Ovary (tissue), 9 donors: ENCODE measurements around the gene ZNRF1. TPM values are rescaled to one million over a fixed set of nuclear protein-coding genes. Genes with fewer than 3 reads are reported as not detected.

Source experiments
- DNase-seq, 5 donors: peaks; one replicate each; pipeline ENCODE4 v3.0.0-alpha.2; 2019 to 2020
- H3K27ac ChIP-seq, 2 donors: fragments of 200-600 bp; one replicate each; pipeline versions ENCODE4 v1.5.1 to v1.8.0; 2019 to 2022
- H3K27me3 ChIP-seq: fragments of 200-600 bp; one replicate; pipeline ENCODE4 v1.8.0; 2022
- H3K36me3 ChIP-seq: fragments of 200-600 bp; sonication (generic); one replicate; pipeline ENCODE4 v1.5.1; 2019
- H3K4me1 ChIP-seq: one replicate; pipeline ENCODE4 v1.8.1; 2013; ENCODE audit warnings: mild to moderate bottlenecking, moderate library complexity; ENCODE audit not compliant: insufficient read depth
- H3K4me3 ChIP-seq: fragments of 200-600 bp; sonication (generic); one replicate; pipeline ENCODE4 v1.5.1; 2017
- H3K9me3 ChIP-seq, 2 donors: fragments of 200-600 bp in 1 of 2; sonication (generic) in 1 of 2; one replicate each; pipeline versions ENCODE4 v1.5.1 to v1.8.1; 2013 to 2019; ENCODE audit warnings: mild to moderate bottlenecking in 1 of 2, moderate library complexity in 1 of 2
- CTCF ChIP-seq, 3 donors: fragments of 450-650 bp in 2 of 3; fragments of 200-600 bp in 1 of 3; IDR thresholded peaks; one replicate each; pipeline versions ENCODE4 v1.5.1 to v1.8.0; 2016 to 2022; ENCODE audit warnings: antibody characterized with exemption in 3 of 3, mild to moderate bottlenecking in 1 of 3
- EP300 ChIP-seq: sonication (generic); formaldehyde crosslinking; IDR thresholded peaks from one replicate; pipeline ENCODE4 v1.6.1; 2017; ENCODE audit warnings: antibody characterized with exemption
- POLR2A ChIP-seq: fragments of 450-650 bp; IDR thresholded peaks from one replicate; pipeline ENCODE4 v1.6.1; 2017; ENCODE audit warnings: antibody characterized with exemption, mild to moderate bottlenecking, moderate library complexity
- WGBS, 3 donors: extraction: QIAGEN DNeasy Blood & Tissue Kit in 1 of 3; methylation state at CpG; one replicate each; pipeline versions ENCODE4 v1.1.5 to v1.1.7; 2013 to 2017; 5-methylcytosine and 5-hydroxymethylcytosine counted together
- intact Hi-C, 4 donors: fragments of 100-400 bp; cut with DNase I; formaldehyde crosslinking; loops; one replicate each; pipeline versions ENCODE4 v1.11.0 to v1.15.1; 2022 to 2023
- polyA plus RNA-seq, 2 donors: library from polyadenylated mRNA; stranded (reverse); fragments of 200-250 nt in 1 of 2; fragments of 350-450 nt in 1 of 2; fragmentation: Illumina TruSeq in 1 of 2; extraction: RNeasy Lipid Tissue Mini Kit (QIAGEN cat#74804) in 1 of 2; gene quantifications; one replicate each; pipeline ENCODE4 v1.2.3, GENCODE V29; 2013 to 2014
- total RNA-seq, 7 donors: library from RNA; depleted of rRNA in 2 of 7; stranded (reverse); fragments of >200 nt in 2 of 7; fragmentation: NEBNext Ultra II Directional in 3 of 7; extraction: Animal tissue kit (Norgen Biotek cat#: 25700) in 3 of 7; gene quantifications; one replicate each; pipeline versions ENCODE4 v1.1.0 to v1.2.4, GENCODE V29; 2016 to 2023
- donor health status: DM: no; HTN: no; CAD: no; lungs with moderate emphysema.
- donor health status: DM: no; HTN: no; CAD: no.
- donor health status: Bipolar disorder and iron deficiency.
- donor health status: DM: yes; HTN: yes; CAD: no.
- donor health status: DM: no; HTN: no; CAD: no.
- donor health status: DM: yes; HTN: yes; CAD: no.

The ZNRF1 gene
- total and polyA plus RNA-seq, 9 donors, result 10.8 to 27.9 (median 24.3) TPM

- H3K9me3 ChIP-seq, result no peaks in the 10 kb centered on the region
- intact Hi-C loops, result no loop called here
- TF ChIP-seq EP300 (no peak), CTCF (IDR thresholded peaks at IDR 0.05) (no peak), POLR2A (no peak)
- no peak for DNase-seq
- 95 to 96% (median 96%) methylated on average over 14 of the region's 14 CpGs for WGBS, 3 donors
- peaks cover 12% of the 10 kb centered on the region for H3K4me1 ChIP-seq
- no peak overlapping the region for H3K4me3 ChIP-seq
- H3K27me3 ChIP-seq, result no peaks in the 10 kb centered on the region
- H3K36me3 ChIP-seq, result no peaks in the 10 kb centered on the region
- no peak overlapping the region for H3K27ac ChIP-seq
These were observed 96.4 kb downstream of the ZNRF1 start for GRCh38 chr16:75095204-75095621.

GRCh38 chr16:75096656-75097055, 97.8 kb downstream of the ZNRF1 start:
- H3K27me3 ChIP-seq, result no peaks in the 10 kb centered on the region
- H3K4me3 ChIP-seq, result no peak overlapping the region
- no peak for DNase-seq
- H3K9me3 ChIP-seq, result no peaks in the 10 kb centered on the region
- peaks cover 12% of the 10 kb centered on the region for H3K4me1 ChIP-seq
- intact Hi-C loops, result no loop called here
- H3K27ac ChIP-seq, result peak overlapping the region in 1 of 2 donors; percentile 20
- H3K36me3 ChIP-seq, result no peaks in the 10 kb centered on the region
- no peak for TF ChIP-seq POLR2A
- TF ChIP-seq EP300, result no peak
- no peak for TF ChIP-seq CTCF (IDR thresholded peaks at IDR 0.05)
- 57 to 76% (median 64%) methylated on average over 6 of the region's 6 CpGs for WGBS, 3 donors

- WGBS, 3 donors, result 90 to 97% (median 93%) methylated on average over 10 of the region's 10 CpGs
- DNase-seq, result no peak
- no peak overlapping the region for H3K27ac ChIP-seq
- intact Hi-C loops, result no loop called here
- H3K27me3 ChIP-seq, result no peaks in the 10 kb centered on the region
- TF ChIP-seq EP300 (no peak), CTCF (IDR thresholded peaks at IDR 0.05) (no peak), POLR2A (no peak)
- no peaks in the 10 kb centered on the region for H3K36me3 ChIP-seq
- H3K9me3 ChIP-seq, result no peaks in the 10 kb centered on the region
- H3K4me1 ChIP-seq, result peaks cover 12% of the 10 kb centered on the region
- H3K4me3 ChIP-seq, result no peak overlapping the region
These were observed 98.5 kb downstream of the ZNRF1 start for GRCh38 chr16:75097191-75097761.

GRCh38 chr16:75097941-75098901, 99.4 kb downstream of the ZNRF1 start:
- DNase-seq, result no peak
- Histone ChIP-seq H3K27ac (no peak overlapping the region), H3K27me3 (no peaks in the 10 kb centered on the region)

More at GRCh38 chr16:75097941-75098901, 99.4 kb downstream of the ZNRF1 start:
- no peaks in the 10 kb centered on the region for H3K9me3 ChIP-seq
- 31 to 50% (median 44%) methylated on average over 15 of the region's 15 CpGs for WGBS, 3 donors
- H3K36me3 ChIP-seq, result no peaks in the 10 kb centered on the region
- no peak overlapping the region for H3K4me3 ChIP-seq
- H3K4me1 ChIP-seq, result peaks cover 12% of the 10 kb centered on the region
- intact Hi-C loops, result no loop called here
- TF ChIP-seq POLR2A (no peak), CTCF (IDR thresholded peaks at IDR 0.05) (no peak), EP300 (no peak)
